Left lung (tissue), 10 donors: Measurements from ENCODE around the gene PRXL2A. TPM values are rescaled to one million over a fixed set of nuclear protein-coding genes. Genes with fewer than 3 reads are reported as not detected.

Experiments
- ATAC-seq: fragments of 200-7000 bp; cut with Tn5 transposase; one replicate; pipeline ENCODE4 v1.9.1; 2020; ENCODE audit warnings: moderate library complexity
- DNase-seq, 4 donors: peaks; one replicate each; pipeline ENCODE4 v3.0.0-alpha.2; 2013 to 2020
- H3K27ac ChIP-seq, 2 donors: fragments of 200-600 bp; sonication (generic) in 1 of 2; one replicate each; pipeline versions ENCODE4 v1.5.0 to v1.8.0; 2020 to 2021
- H3K27me3 ChIP-seq, 2 donors: fragments of 200-600 bp; sonication (generic) in 1 of 2; one replicate each; pipeline versions ENCODE4 v1.5.0 to v1.8.0; 2020 to 2021
- H3K36me3 ChIP-seq, 2 donors: fragments of 200-600 bp; sonication (generic) in 1 of 2; one replicate each; pipeline versions ENCODE4 v1.5.0 to v1.8.0; 2020 to 2021
- H3K4me1 ChIP-seq, 2 donors: fragments of 200-600 bp; one replicate each; pipeline ENCODE4 v1.8.0; 2021
- H3K4me3 ChIP-seq, 2 donors: fragments of 200-600 bp; sonication (generic) in 1 of 2; one replicate each; pipeline versions ENCODE4 v1.5.0 to v1.8.0; 2020 to 2021; ENCODE audit warnings: mild to moderate bottlenecking in 1 of 2
- H3K9me3 ChIP-seq, 2 donors: fragments of 200-600 bp; sonication (generic) in 1 of 2; one replicate each; pipeline versions ENCODE4 v1.5.0 to v1.8.0; 2020 to 2021
- intact Hi-C, 2 donors: fragments of 100-400 bp; cut with DNase I; formaldehyde crosslinking; loops; one replicate each; pipeline versions ENCODE4 v1.11.2 to v1.14.2; 2022
- polyA plus RNA-seq, 6 donors: library from polyadenylated mRNA; unstranded; fragments of 120-200 nt; gene quantifications; one replicate each; pipeline ENCODE4 v1.2.1, GENCODE V29; 2013; ENCODE audit not compliant: insufficient read length in 6 of 6
- total RNA-seq, 2 donors: library from RNA; stranded (reverse); fragmentation: NEBNext Ultra II Directional; extraction: Animal tissue kit (Norgen Biotek cat#: 25700); gene quantifications; one replicate each; pipeline ENCODE4 v1.2.1, GENCODE V29; 2021
- TF ChIP-seq, protein P1 (sequence below), 2 donors: fragments of 200-600 bp; sonication (generic) in 1 of 2; IDR thresholded peaks; one replicate each; pipeline versions ENCODE4 v1.5.0 to v1.8.0; 2021; ENCODE audit warnings: antibody characterized with exemption in 2 of 2
- donor health status: DM: no; HTN: yes; CAD: no.
- donor health status: DM: no; HTN: no; CAD: no.

Gene PRXL2A
- total and polyA plus RNA-seq, 8 donors, result 46.2 to 96.9 (median 90.7) TPM

DNA sequence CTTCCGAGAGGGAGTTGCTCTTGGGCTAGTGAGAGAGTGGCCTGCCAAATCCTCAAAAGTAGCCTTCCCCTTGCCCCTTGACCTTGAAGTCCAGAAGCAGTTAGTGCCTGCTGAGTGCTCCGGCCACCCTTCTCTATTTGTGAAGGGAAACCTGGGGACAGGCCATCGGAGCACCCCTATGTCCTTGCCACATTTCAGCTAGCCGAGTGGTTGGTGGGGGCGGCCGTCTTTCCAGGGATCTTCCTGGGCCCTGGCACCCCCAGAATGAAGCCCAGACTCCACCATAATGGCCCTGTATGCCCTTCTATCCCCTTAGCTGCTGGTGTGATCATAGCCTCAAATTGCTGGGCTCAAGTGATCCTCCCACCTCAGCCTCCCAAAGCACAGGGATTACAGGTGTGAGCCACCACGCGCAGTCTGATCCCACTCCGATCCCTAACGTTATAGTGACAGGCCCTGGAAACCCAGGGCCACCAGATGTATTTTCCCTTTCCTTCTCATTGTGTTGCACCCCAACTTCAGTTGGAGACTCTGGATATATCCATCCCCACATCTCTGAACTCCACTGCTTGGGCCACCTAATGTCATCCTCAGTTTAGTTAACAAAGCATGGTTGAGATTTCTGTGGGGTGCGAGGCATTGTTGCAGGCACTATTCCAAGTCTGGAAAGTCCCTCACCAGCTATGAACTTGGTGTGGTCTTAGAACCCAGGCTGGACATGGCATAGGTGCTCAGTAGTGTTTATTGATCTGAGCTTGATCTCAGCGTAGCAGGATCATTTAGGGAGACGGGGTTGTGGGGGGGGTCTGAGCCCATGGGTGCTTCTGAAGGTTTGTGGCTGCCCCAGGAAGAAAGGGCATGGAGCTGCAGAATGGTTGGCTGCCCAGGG, 47.4 kb downstream of the PRXL2A start:
- TF ChIP-seq, protein P1, sequence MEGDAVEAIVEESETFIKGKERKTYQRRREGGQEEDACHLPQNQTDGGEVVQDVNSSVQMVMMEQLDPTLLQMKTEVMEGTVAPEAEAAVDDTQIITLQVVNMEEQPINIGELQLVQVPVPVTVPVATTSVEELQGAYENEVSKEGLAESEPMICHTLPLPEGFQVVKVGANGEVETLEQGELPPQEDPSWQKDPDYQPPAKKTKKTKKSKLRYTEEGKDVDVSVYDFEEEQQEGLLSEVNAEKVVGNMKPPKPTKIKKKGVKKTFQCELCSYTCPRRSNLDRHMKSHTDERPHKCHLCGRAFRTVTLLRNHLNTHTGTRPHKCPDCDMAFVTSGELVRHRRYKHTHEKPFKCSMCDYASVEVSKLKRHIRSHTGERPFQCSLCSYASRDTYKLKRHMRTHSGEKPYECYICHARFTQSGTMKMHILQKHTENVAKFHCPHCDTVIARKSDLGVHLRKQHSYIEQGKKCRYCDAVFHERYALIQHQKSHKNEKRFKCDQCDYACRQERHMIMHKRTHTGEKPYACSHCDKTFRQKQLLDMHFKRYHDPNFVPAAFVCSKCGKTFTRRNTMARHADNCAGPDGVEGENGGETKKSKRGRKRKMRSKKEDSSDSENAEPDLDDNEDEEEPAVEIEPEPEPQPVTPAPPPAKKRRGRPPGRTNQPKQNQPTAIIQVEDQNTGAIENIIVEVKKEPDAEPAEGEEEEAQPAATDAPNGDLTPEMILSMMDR (IDR thresholded peaks at IDR 0.05), result no peak
- H3K4me1 ChIP-seq, result peaks cover 51 to 72% of the 10 kb centered on the region in 2 donors
- peaks cover 0 to 4% of the 10 kb centered on the region in 2 donors for H3K9me3 ChIP-seq
- ATAC-seq (no peak), DNase-seq (no peak)
- H3K27me3 ChIP-seq, result no peaks in the 10 kb centered on the region
- H3K36me3 ChIP-seq, result no peaks in the 10 kb centered on the region
- intact Hi-C loops, result loop anchor here in 1 of 2 donors (5.0 kb wide), 1 partner anchor 37 kb away; no protein-coding TSS in a partner anchor
- H3K4me3 ChIP-seq, result peak overlapping the region; percentile 95 to 98
- peak overlapping the region; percentile 96 to 98 for H3K27ac ChIP-seq

DNA sequence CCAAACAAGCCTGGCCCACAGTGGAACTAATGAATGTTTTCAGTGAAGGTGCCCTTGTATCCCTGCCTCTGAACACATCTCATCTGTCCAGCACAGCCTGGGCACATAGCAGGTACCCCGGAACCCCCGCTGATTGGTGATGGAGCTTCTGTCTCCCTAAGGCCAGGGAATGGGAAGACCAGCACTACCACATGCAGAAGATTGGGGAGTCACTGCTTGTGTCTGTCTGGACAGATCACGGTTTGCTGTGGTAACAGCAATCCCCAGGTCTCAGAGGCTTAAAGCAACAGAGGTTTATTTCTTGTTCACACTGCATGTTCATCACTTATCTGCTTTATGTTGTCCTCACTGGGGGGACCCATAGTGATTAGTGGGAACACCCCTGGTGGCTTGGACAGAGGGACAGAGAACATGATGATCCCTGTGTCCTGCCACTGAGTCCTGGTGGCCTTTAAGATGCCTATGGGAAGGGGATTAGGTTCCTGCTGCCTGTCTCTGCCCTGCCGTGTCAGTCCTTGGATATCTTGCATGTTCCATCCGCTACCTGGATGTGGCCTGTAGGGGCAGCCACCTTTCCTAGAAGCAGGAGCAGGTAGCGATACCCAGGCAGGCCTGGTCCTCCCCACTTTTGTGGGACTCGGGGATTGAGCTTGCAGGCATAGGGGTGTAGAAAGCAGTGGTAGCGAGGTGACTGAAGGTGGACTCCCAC, 49.4 kb downstream of the PRXL2A start:
- no peak for DNase-seq
- intact Hi-C loops, result loop anchor here in 1 of 2 donors (5.0 kb wide), 1 partner anchor 35 kb away; no protein-coding TSS in a partner anchor

DNA sequence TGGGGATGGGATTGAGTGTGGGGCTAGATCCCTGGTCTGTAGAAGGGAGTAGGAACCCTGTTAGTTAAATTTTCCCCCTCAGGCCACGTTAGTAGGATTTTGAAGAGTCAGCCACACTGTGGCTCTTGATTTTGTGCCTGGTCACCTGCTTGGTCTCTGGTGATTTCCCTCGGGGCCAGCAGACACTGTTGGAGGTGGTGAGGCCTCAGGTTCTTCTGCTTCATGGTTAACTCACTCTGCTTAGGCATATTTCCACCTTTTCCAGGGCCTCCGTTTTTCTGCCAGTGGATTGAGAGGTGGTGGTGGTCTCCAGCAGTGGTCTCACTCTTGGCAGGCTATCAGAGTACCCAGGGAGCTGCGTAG, 49.9 kb downstream of the PRXL2A start:
- Histone ChIP-seq H3K27ac (peak overlapping the region; percentile 77 to 98), H3K36me3 (no peaks in the 10 kb centered on the region), H3K27me3 (no peaks in the 10 kb centered on the region), H3K4me1 (peaks cover 75 to 85% of the 10 kb centered on the region in 2 donors), H3K9me3 (no peaks in the 10 kb centered on the region), H3K4me3 (peak overlapping the region in 1 of 2 donors; percentile 95)
- TF ChIP-seq, protein P1 (IDR thresholded peaks at IDR 0.05), result no peak
- intact Hi-C loops, result loop anchor here in 1 of 2 donors (5.0 kb wide), 1 partner anchor 34 kb away; no protein-coding TSS in a partner anchor
- no peak for ATAC-seq
- DNase-seq, result no peak

More for the DNA sequence above, 49.4 kb downstream of the PRXL2A start:
- Histone ChIP-seq H3K4me3 (peak overlapping the region in 1 of 2 donors; percentile 95), H3K27ac (peak overlapping the region; percentile 77 to 98), H3K4me1 (peaks cover 71 to 85% of the 10 kb centered on the region in 2 donors), H3K36me3 (no peaks in the 10 kb centered on the region), H3K9me3 (no peaks in the 10 kb centered on the region), H3K27me3 (no peaks in the 10 kb centered on the region)
- TF ChIP-seq, protein P1 (IDR thresholded peaks at IDR 0.05), result no peak
- no peak for ATAC-seq

DNA sequence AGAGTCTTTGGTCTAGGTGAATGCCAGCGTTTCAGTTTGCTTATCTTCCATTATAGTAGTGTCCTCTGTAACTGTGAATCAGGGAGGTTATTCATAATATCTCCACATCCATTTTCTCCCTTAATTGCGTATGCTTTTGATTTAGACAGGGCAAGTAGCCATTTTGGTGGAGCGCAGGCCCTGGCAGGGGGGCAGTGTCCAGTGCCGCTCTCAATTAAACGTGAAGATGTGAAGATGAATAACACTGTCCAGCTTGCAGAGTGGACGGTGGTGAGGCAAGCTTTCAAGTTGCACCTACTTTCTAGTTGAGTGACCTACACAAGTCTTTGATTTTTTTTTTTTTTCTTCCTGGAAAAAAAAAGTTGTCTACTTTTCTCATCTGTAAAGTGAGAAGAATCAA, 50.3 kb downstream of the PRXL2A start:
- H3K27ac ChIP-seq, result peak overlapping the region; percentile 77 to 98
- no peak for ATAC-seq
- TF ChIP-seq, protein P1 (IDR thresholded peaks at IDR 0.05), result no peak

More for the DNA sequence above, 50.3 kb downstream of the PRXL2A start:
- Histone ChIP-seq H3K27me3 (no peaks in the 10 kb centered on the region), H3K9me3 (no peaks in the 10 kb centered on the region), H3K4me1 (peaks cover 75 to 85% of the 10 kb centered on the region in 2 donors), H3K36me3 (no peaks in the 10 kb centered on the region), H3K4me3 (peak overlapping the region in 1 of 2 donors; percentile 95)
- intact Hi-C loops, result loop anchor here in 1 of 2 donors (5.0 kb wide), 1 partner anchor 34 kb away; no protein-coding TSS in a partner anchor
- DNase-seq, result no peak
